IPS-20b (cell line): ENCODE measurements around the gene MDM4.
"Not testable (repeated sequence)": the region's sequence is repeated elsewhere in the genome, so short reads cannot be mapped to it uniquely, and the experiment has no call there.

Experiments used
- H3K27ac ChIP-seq: one replicate; pipeline ENCODE4 v1.5.1; 2013; ENCODE audit warnings: low read length
- H3K27me3 ChIP-seq: 2 replicates; pipeline ENCODE4 v1.6.1; 2013; ENCODE audit warnings: mild to moderate bottlenecking, low read length, inconsistent platforms; ENCODE audit not compliant: insufficient read depth
- H3K36me3 ChIP-seq: 2 replicates; pipeline ENCODE4 v1.6.1; 2013; ENCODE audit warnings: low read depth, mild to moderate bottlenecking, inconsistent platforms, low read length, moderate library complexity; ENCODE audit not compliant: insufficient read depth
- H3K4me1 ChIP-seq: 2 replicates; pipeline ENCODE4 v1.6.1; 2013; ENCODE audit warnings: mild to moderate bottlenecking, control low read depth, inconsistent platforms, low read length, moderate library complexity; ENCODE audit not compliant: insufficient read depth
- H3K4me3 ChIP-seq: 2 replicates; pipeline ENCODE4 v1.5.1; 2013; ENCODE audit warnings: mild to moderate bottlenecking, low read length, inconsistent platforms
- H3K9ac ChIP-seq: 2 replicates; pipeline ENCODE4 v1.6.1; 2013; ENCODE audit warnings: low read depth, mild to moderate bottlenecking, inconsistent platforms, low read length, moderate library complexity
- H3K9me3 ChIP-seq: 2 replicates; pipeline ENCODE4 v1.6.1; 2013; ENCODE audit warnings: mild to moderate bottlenecking, low read depth, low read length, inconsistent platforms; ENCODE audit not compliant: insufficient read depth

MDM4 gene

DNA sequence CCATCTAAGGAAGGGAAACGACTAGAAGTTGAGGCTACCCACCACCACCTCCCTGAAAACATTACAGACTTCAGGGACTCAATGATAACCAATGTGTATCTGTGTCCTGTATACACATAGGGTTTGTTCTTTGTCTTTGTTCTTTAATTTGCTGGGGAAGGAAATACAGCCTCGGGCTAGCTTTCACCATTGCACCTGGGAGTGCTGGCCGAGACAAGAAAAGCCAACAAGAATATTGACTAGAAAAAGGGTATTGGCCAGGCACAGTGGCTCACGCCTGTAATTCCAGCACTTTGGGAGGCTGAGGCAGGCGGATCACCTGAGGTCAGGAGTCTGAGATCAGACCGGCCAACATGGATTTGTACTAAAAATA is 50.4 kb downstream of the MDM4 start:
- H3K4me3 ChIP-seq: no peak overlapping the region
- H3K9ac ChIP-seq: no peak overlapping the region
- H3K27ac ChIP-seq: no peak overlapping the region
- no peaks in the 10 kb centered on the region for H3K9me3 ChIP-seq
- peaks cover 33% of the 10 kb centered on the region for H3K4me1 ChIP-seq
- no peaks in the 10 kb centered on the region for H3K36me3 ChIP-seq
- H3K27me3 ChIP-seq: no peaks in the 10 kb centered on the region

DNA sequence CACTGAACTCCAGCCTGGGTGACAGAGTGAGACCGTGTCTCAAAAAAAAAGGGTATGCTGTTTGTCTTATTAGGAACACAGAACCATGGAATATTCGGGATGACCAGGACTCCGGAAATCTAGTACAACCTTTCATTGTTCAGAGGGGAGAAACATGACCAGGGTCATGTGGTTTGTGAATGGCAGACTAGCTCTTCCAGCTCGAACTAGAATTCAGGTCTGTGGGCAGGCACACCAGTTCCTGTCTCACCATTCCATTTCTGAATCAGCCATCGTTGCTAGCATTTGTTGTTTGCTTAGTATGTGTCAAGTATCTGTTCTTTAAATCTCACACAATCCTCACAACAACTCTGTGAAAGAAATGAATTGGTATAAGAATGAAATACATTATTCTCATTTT is 50.9 kb downstream of the MDM4 start:
- Histone ChIP-seq H3K9me3 (no peaks in the 10 kb centered on the region), H3K36me3 (no peaks in the 10 kb centered on the region), H3K4me1 (peaks cover 37% of the 10 kb centered on the region), H3K9ac (no peak overlapping the region), H3K27me3 (no peaks in the 10 kb centered on the region), H3K4me3 (no peak overlapping the region), H3K27ac (no peak overlapping the region)

DNA sequence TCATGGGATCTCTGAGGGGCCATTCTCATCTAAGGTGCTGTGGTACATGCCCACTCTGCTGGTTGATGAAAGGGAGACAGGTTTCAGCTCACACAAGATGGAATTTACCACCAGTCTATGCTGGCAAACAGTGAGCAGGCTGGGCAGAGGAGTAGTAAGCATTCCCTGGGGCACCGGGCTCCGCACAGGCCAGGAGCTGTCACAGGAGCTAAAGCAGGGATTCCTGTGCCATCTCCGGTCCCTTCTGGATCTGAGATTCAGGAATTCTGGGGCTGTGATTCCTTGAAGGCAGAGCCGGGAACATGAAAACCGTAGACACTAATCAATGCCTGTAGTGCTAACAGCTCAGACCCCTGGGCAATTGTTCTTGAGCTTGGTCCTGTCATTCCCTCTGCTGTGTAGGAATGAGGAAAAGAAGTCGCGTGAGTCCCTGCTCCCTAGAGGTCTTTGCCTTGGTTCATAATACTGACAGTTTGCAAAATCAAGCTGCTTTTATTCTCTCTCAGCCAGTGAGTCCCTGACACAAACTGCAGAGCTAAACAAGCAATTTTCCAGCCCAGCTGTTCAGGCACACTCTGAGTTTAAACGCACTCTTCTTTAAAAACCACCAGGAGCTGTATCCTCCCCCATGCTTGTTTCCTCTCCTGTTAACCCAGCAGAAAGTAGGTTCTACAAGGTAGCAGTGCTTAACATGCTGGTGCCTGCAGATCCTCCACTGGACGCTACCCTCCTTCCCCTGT is 52.5 kb downstream of the MDM4 start:
- Histone ChIP-seq H3K9ac (no peak overlapping the region), H3K4me3 (no peak overlapping the region), H3K36me3 (no peaks in the 10 kb centered on the region), H3K27me3 (peaks cover 13% of the 10 kb centered on the region; the same call in 1 of the 2 replicates), H3K9me3 (no peaks in the 10 kb centered on the region), H3K4me1 (peaks cover 49% of the 10 kb centered on the region), H3K27ac (no peak overlapping the region)

DNA sequence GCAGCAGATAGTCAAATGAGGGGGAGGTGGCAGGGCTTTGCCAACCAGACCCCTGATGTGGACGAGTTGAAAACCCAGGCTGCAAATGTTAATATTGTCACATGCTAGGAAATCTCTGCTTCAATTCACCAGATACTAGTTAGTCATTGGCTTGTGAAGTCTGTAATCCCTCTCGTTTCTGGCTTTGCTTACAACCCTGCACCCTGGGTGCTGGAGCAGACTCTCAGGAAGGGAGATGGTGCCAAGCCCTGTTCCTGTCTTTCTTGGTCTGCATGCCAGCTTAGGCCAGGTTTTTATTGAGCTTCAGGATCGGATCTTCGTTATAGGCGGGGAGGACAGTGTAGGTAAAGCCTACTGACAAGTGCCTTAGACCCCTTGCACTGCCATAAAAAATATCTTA is 53.3 kb downstream of the MDM4 start:
- Histone ChIP-seq H3K9me3 (no peaks in the 10 kb centered on the region), H3K4me1 (peaks cover 55% of the 10 kb centered on the region), H3K9ac (no peak overlapping the region), H3K27me3 (peaks cover 14% of the 10 kb centered on the region; the same call in 1 of the 2 replicates), H3K4me3 (no peak overlapping the region), H3K27ac (no peak overlapping the region), H3K36me3 (no peaks in the 10 kb centered on the region)

DNA sequence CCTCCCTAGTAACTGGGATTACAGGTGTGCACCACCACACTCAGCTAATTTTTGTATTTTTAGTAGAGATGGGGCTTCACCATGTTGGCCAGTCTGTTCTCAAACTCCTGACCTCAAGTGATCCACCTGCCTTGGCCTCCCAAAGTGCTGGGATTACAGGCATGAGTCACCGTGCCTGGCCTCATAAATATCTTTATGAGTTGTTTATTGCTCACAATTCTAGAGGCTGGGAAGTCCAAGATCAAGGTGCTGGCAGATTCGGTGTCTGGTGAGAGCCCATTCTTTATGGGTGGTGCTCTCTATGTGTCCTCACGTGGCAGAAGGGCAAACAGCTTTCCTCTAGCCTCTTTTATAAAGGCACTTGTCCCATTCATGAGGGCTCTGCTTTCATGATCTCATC is 53.8 kb downstream of the MDM4 start:
- not testable (repeated sequence) for H3K4me3 ChIP-seq, H3K9me3 ChIP-seq, H3K27ac ChIP-seq, H3K9ac ChIP-seq, H3K36me3 ChIP-seq
- peaks cover 56% of the 10 kb centered on the region for H3K4me1 ChIP-seq
- H3K27me3 ChIP-seq: peaks cover 20% of the 10 kb centered on the region

DNA sequence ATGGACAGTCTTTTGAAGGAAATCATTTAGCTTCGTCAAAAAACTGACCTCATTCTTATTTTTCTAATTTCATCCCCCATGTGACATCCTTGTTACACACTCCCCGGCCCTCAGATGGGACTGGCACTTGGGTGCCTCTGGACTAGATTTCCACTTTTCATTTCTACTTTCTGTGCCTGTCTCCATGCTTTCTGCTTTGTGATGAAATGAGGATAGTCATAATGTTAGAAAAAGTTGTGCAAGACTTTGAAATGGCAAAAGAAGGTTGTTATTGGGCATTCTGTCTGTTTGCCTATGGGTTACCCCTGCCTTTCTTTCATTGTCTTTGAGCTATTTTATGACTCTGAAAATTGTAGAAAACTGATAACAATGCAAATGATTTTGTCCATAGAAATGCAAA is 54.9 kb downstream of the MDM4 start:
- no peak overlapping the region for H3K27ac ChIP-seq
- H3K36me3 ChIP-seq: no peaks in the 10 kb centered on the region
- H3K9me3 ChIP-seq: no peaks in the 10 kb centered on the region
- H3K27me3 ChIP-seq: peaks cover 31% of the 10 kb centered on the region
- H3K4me1 ChIP-seq: peaks cover 59% of the 10 kb centered on the region
- no peak overlapping the region for H3K4me3 ChIP-seq
- no peak overlapping the region for H3K9ac ChIP-seq

DNA sequence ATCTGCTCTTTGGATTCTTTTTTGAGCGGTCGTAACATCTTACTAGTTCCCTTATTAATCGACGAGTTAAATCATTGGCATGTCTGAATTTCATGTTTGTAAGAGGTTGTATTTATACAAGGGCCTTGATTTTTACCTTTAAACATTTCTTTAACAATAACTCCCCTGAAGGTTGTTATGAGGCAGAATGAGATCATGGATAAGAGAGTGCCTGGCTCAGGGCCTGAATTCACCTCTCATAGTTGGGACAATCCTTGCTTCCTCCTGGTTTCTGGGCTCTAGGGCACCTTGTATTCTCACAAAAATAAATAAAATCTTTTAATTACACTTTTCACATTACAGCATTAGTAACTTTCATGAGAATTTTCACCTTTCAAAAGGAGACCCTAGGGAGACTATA is 55.4 kb downstream of the MDM4 start:
- Histone ChIP-seq H3K9ac (no peak overlapping the region), H3K27ac (no peak overlapping the region), H3K27me3 (peaks cover 32% of the 10 kb centered on the region), H3K4me3 (no peak overlapping the region), H3K36me3 (no peaks in the 10 kb centered on the region), H3K9me3 (no peaks in the 10 kb centered on the region), H3K4me1 (peaks cover 59% of the 10 kb centered on the region)

DNA sequence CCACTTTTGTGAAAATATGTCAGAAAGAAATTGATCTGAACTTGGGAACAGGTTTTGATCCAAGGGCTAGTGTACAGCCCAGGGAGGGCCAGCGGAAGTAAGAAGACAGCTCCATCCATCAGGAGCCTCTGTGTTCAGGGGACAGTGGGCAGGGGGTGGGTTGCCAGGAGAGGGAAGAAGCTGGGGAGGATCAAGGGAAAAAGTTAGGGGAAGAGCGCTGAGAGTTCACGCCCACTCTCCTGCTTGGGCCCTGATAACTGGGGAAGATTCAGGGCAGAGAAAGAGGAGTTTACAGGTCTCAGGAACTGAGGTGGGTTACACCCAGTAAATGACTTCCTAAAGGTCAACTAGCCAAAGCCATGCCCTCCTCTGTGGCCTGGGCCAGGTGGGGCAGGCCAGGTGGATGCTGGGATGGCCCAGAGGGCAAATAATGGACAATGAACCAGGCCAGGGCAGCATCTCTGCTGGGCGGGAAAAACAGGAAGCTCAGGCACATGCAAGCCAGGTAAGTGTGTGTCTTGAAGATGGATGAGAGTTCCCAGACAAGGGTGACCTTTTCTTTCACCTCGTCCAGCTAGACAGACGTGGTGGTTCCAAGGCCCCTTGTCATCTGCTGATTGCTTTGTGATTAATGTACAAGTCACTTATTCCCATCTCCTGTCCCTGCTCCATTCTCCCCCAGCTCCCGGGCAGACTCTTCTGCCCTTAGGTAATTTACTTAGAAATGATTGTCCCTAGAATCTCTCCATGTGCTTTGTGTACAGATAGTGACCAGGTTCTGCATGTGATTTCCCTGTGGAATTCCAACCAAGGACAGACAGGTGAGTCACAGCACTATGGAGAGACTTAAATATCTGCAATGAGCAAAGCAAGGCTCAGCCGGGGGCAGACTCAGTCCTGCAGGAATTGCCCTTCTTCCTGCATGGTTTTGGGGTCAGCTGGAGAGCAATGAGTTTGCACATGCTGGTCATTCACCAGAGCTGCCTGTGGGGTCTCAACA is 57.0 kb downstream of the MDM4 start:
- Histone ChIP-seq H3K9ac (peak overlapping the region; percentile 2; the same call in 1 of the 2 replicates), H3K27ac (no peak overlapping the region), H3K36me3 (no peaks in the 10 kb centered on the region), H3K4me1 (peaks cover 62% of the 10 kb centered on the region), H3K9me3 (no peaks in the 10 kb centered on the region), H3K27me3 (peaks cover 44% of the 10 kb centered on the region), H3K4me3 (peak overlapping the region; percentile 28; the same call in 1 of the 2 replicates)

DNA sequence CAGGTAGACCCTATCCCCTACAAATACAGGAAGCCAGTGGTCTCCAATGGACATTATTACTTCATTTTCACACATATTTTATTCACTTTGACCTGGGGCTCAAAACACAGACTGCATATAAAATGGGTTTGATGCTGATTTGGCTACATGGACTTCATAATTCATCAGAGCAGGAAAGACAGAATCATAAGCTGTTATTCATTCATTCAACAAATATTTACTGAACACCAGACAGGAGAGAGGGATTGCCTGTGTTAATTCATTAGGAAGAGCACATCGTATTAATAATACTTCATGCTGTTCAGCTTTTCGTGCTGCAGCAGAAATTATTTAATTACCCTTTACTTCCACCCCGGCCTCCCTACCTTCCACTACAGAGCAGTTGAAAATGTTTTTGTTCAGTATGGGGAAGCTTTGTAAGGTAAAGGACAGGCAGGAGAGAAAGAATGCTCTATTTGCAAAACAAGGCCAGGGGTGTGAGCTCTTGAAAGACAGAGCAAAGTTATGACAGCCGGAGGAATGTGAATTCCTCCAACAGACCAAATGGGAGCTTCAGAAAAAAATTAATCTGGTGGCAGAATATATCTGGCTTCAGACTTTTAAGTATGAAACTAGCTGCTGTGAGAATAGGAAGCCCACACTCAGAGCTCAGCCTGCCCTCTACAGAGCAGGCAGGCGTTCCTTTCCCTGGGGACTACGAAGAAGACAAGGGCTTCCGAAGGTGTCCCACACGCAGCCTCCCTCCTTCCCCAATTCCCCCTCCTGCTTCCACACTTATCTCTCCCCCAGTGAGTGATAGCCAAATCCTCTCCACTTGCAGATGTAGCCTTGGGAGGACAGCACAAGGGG is 58.0 kb downstream of the MDM4 start:
- H3K27ac ChIP-seq: no peak overlapping the region
- no peaks in the 10 kb centered on the region for H3K36me3 ChIP-seq
- H3K9me3 ChIP-seq: no peaks in the 10 kb centered on the region
- H3K9ac ChIP-seq: no peak overlapping the region
- H3K27me3 ChIP-seq: peaks cover 51% of the 10 kb centered on the region
- peaks cover 63% of the 10 kb centered on the region for H3K4me1 ChIP-seq
- H3K4me3 ChIP-seq: peak overlapping the region; percentile 28; the same call in 1 of the 2 replicates

DNA sequence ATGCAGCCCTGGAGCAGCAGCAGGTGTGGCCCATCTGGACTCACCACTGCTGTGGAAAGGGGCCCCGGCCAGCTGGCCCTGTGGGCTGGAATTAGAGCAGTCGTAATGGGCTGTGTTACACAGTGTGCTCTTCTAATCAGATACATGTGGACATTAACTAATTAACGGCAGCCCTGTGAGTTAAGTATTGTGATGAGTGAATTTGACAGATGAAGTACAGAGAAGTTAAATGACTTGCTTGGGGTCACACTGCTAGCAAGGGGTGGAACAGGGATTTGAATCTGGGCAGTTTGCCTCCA is 58.6 kb downstream of the MDM4 start:
- Histone ChIP-seq H3K4me1 (peaks cover 63% of the 10 kb centered on the region), H3K27ac (no peak overlapping the region), H3K9ac (no peak overlapping the region), H3K36me3 (no peaks in the 10 kb centered on the region), H3K9me3 (no peaks in the 10 kb centered on the region), H3K4me3 (peak overlapping the region; percentile 28; the same call in 1 of the 2 replicates), H3K27me3 (peaks cover 56% of the 10 kb centered on the region)
